AML-193 (cell line): ENCODE results near the gene GPR141.

Source experiments
- DNase-seq, 2 experiments: peaks; one replicate each; lab custom pipeline; 2025; lab: John Stamatoyannopoulos, UW

The GPR141 gene

GRCh38 chr7:37732253-37732652 lies 48.7 kb downstream of the GPR141 start:
- peak; percentile 95 for DNase-seq

- no peak for DNase-seq
These were observed 49.3 kb downstream of the GPR141 start for GRCh38 chr7:37732888-37733287.

- no peak for DNase-seq
These were observed 51.6 kb downstream of the GPR141 start for GRCh38 chr7:37735196-37735595.

- no peak for DNase-seq
These were observed 54.8 kb downstream of the GPR141 start for GRCh38 chr7:37738321-37738720.

- DNase-seq: no peak
These were observed 56.8 kb downstream of the GPR141 start for GRCh38 chr7:37740398-37740797.

GRCh38 chr7:37741776-37742175 lies 58.2 kb downstream of the GPR141 start:
- peak; percentile 30 to 54 for DNase-seq

GRCh38 chr7:37751096-37751495 lies 67.5 kb downstream of the GPR141 start:
- DNase-seq: no peak

- no peak for DNase-seq
These were observed 70.0 kb downstream of the GPR141 start for GRCh38 chr7:37753398-37754050.

GRCh38 chr7:37756797-37757551 lies 73.4 kb downstream of the GPR141 start:
- DNase-seq: no peak

GRCh38 chr7:37757563-37757962 lies 74.0 kb downstream of the GPR141 start:
- no peak for DNase-seq

- DNase-seq: no peak
These were observed 75.0 kb downstream of the GPR141 start for GRCh38 chr7:37758501-37759045.

- no peak for DNase-seq
These were observed 76.0 kb downstream of the GPR141 start for GRCh38 chr7:37759526-37759925.

- no peak for DNase-seq
These were observed 81.9 kb downstream of the GPR141 start for GRCh38 chr7:37765421-37765829.

- DNase-seq: peak; percentile 72 to 74
These were observed 82.4 kb downstream of the GPR141 start for GRCh38 chr7:37765872-37766525.

- no peak for DNase-seq
These were observed 85.0 kb downstream of the GPR141 start for GRCh38 chr7:37768611-37769010.

GRCh38 chr7:37769291-37769690 lies 85.7 kb downstream of the GPR141 start:
- DNase-seq: no peak

GRCh38 chr7:37769726-37770125 lies 86.2 kb downstream of the GPR141 start:
- no peak for DNase-seq

GRCh38 chr7:37770838-37771237 lies 87.3 kb downstream of the GPR141 start:
- DNase-seq: no peak

GRCh38 chr7:37771342-37771741 lies 87.8 kb downstream of the GPR141 start:
- no peak for DNase-seq

- no peak for DNase-seq
These were observed 88.2 kb downstream of the GPR141 start for GRCh38 chr7:37771801-37772200.

GRCh38 chr7:37775921-37776320 lies 92.4 kb downstream of the GPR141 start:
- no peak for DNase-seq

GRCh38 chr7:37781156-37781555 lies 97.6 kb downstream of the GPR141 start:
- DNase-seq: no peak

GRCh38 chr7:37782166-37782565 lies 98.6 kb downstream of the GPR141 start:
- DNase-seq: no peak
